GM19438 (cell line): ENCODE results near the gene SPANXN3.
"Not testable (repeated sequence)": the region's sequence is repeated elsewhere in the genome, so short reads cannot be mapped to it uniquely, and the experiment has no call there.

Experiments
- ATAC-seq: cut with Tn5 transposase; IDR thresholded peaks from one replicate; pipeline ENCODE4 v1.9.1; 2021; ENCODE audit warnings: low read depth; ENCODE audit not compliant: unreplicated experiment

Gene SPANXN3

GRCh38 chrX:143517375-143517774, at the start of gene SPANXN3:
Gene SPANXN3 (minus strand): TSS chrX:143517475. CDS start chrX:143517391, 84 bp downstream.
- not testable (repeated sequence) for ATAC-seq

- ATAC-seq, result no peak
Measured at GRCh38 chrX:143536176-143536575, 18.9 kb upstream of the SPANXN3 start.

GRCh38 chrX:143502196-143502595, 15.1 kb downstream of the SPANXN3 start:
- ATAC-seq, result not testable (repeated sequence)

GRCh38 chrX:143500751-143501150, 16.5 kb downstream of the SPANXN3 start:
- ATAC-seq, result no peak

GRCh38 chrX:143486105-143486504, 31.2 kb downstream of the SPANXN3 start:
- no peak for ATAC-seq

GRCh38 chrX:143476751-143477150, 40.5 kb downstream of the SPANXN3 start:
- no peak for ATAC-seq

- no peak for ATAC-seq
Measured at GRCh38 chrX:143472347-143472938, 44.8 kb downstream of the SPANXN3 start.

GRCh38 chrX:143466130-143466529, 51.1 kb downstream of the SPANXN3 start:
- ATAC-seq, result no peak

GRCh38 chrX:143462696-143463095, 54.6 kb downstream of the SPANXN3 start:
- no peak for ATAC-seq

- no peak for ATAC-seq
Measured at GRCh38 chrX:143461606-143462005, 55.7 kb downstream of the SPANXN3 start.
